Measurements from ENCODE around the gene IGDCC3. TPM values are rescaled to one million over a fixed set of nuclear protein-coding genes. Genes with fewer than 3 reads are reported as not detected.

IGDCC3 gene
- total and polyA plus RNA-seq, 2 of the 8 experiments (the other 6 are each of a cell fraction or from before 2014, with no cell fraction given): 26.8 to 45.7 TPM

DNA sequence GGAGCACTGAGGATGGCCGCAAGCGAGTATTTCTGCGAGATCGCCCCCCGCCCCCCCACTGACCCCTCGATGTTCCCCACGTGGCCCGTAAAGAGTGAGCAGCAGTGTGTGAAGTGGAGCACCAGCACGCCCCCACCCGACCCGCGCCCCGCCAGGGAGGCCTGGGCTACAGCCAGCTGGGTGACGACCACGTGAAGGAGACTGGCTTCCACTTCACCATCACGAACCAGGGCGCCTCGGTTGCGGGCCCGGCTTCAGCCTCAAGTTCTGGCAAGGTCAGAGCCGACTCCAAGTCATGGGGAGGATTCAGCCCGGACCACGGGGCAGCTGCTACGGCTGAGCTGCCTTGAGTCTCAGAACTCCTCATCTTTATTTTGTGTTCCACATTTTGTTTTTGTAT lies 75.7 kb downstream of the IGDCC3 start:
- Histone ChIP-seq H2BK15ac (ENCODE audit: low read length) (peak overlapping the region; percentile 81; the same call in 1 of the 2 replicates), H3K79me2 (ENCODE audit: control insufficient read depth in 1 of 2, insufficient read depth in 2 of 2, low read length in 2 of 2) (no peaks in the 10 kb centered on the region), H3K4ac (replicated peaks; ENCODE audit: insufficient read length, low read depth, low read length) (no peak overlapping the region), H3K14ac (ENCODE audit: insufficient read length) (no peak overlapping the region), H3K18ac (ENCODE audit: extremely low read depth, low read length) (no peak overlapping the region), H3K27me3 (replicated peaks in 1 of 4; ENCODE audit: control insufficient read depth in 3 of 4, extremely low read depth in 1 of 4, insufficient read depth in 3 of 4, low read length in 3 of 4) (no peaks in the 10 kb centered on the region), H2BK20ac (ENCODE audit: low read length) (no peak overlapping the region), H4K5ac (ENCODE audit: insufficient read length, low read depth, low read length) (no peak overlapping the region), H3K23me2 (ENCODE audit: low read depth, low read length) (0 out of 2 replicates have a peak, but pooled peaks cover 4% of the 10 kb centered on the region), H4K91ac (replicated peaks; ENCODE audit: insufficient read length, low read length) (no peak overlapping the region), H3K79me1 (ENCODE audit: low read depth, low read length) (no peaks in the 10 kb centered on the region), H4K8ac (ENCODE audit: extremely low read depth, insufficient read depth, low read length) (peak overlapping the region; percentile 71; the same call in 1 of the 2 replicates), H3K36me3 (ENCODE audit: control insufficient read depth in 2 of 4, insufficient read depth in 4 of 4, low read length in 3 of 4) (no peaks in the 10 kb centered on the region), H4K20me1 (replicated peaks in 1 of 2; ENCODE audit: control insufficient read depth in 1 of 2, insufficient read depth in 2 of 2, low read length in 2 of 2) (no peaks in the 10 kb centered on the region), H2AFZ (ENCODE audit: low read length) (no peak overlapping the region), H3K27ac (ENCODE audit: low read depth, low read length) (no peak overlapping the region), H3K4me2 (ENCODE audit: insufficient read depth in 1 of 2, low read depth in 2 of 2, low read length in 2 of 2) (no peak overlapping the region; a peak in 1 of 4 replicates), H2BK5ac (ENCODE audit: low read depth, low read length) (no peak overlapping the region), H3K9ac (replicated peaks in 1 of 4; ENCODE audit: extremely low read depth in 1 of 4, low read depth in 3 of 4, low read length in 3 of 4) (no peak overlapping the region), H3K4me1 (replicated peaks in 1 of 4; ENCODE audit: control insufficient read depth in 3 of 4, insufficient read depth in 4 of 4, low read length in 3 of 4) (peaks cover 0 to 4% (median 1%) of the 10 kb centered on the region in 4 experiments; a peak in 1 of 7 replicates), H3K9me3 (ENCODE audit: insufficient read depth in 2 of 2, low read depth in 1 of 2, low read length in 1 of 2) (peaks cover 0 to 2% of the 10 kb centered on the region in 2 experiments; a peak in 1 of 4 replicates), H3K56ac (replicated peaks; ENCODE audit: insufficient read length, low read depth, low read length) (no peak overlapping the region), H2AK5ac (ENCODE audit: low read depth, low read length) (no peak overlapping the region), H2BK12ac (ENCODE audit: low read depth, low read length) (no peak overlapping the region; the same call in 1 of the 2 replicates), H3K4me3 (ENCODE audit: extremely low read depth in 1 of 4, insufficient read depth in 2 of 4, low read depth in 3 of 4, low read length in 4 of 4) (no peak overlapping the region), H3K23ac (ENCODE audit: insufficient read length) (no peak overlapping the region), H2BK120ac (replicated peaks; ENCODE audit: low read depth, low read length) (no peak overlapping the region)
- TF ChIP-seq CBX5 (IDR thresholded peaks at IDR 0.05; ENCODE audit: low read depth, low read length) (no peak), JUN (IDR thresholded peaks at IDR 0.05; ENCODE audit: low read depth, low read length) (no peak), POU5F1 (IDR thresholded peaks at IDR 0.05; ENCODE audit: low read depth, low read length) (no peak)
- FAIRE-seq (no peak), DNase-seq (ENCODE audit: low read depth in 1 of 2, low spot score in 2 of 2) (no peak)
- CTCF ChIA-PET (ENCODE audit: partially characterized antibody): interaction anchor here (1.0 kb wide), 1 partner anchor 261 kb away, joined by 3 read pairs; no protein-coding TSS in a partner anchor
- POLR2A ChIA-PET (ENCODE audit: partially characterized antibody): interaction anchor here (1.0 to 8.3 kb wide), 8 partner anchors 7 to 115 kb away, joined by 3 to 123 read pairs (median 9); partner anchors contain the start of genes CLPX and PARP16
- 90% methylated on average over 24 of the region's 24 CpGs; no CpG with 5 or more reads in 1 of the 2 experiments for WGBS, 2 experiments (ENCODE audit: extremely low coverage in 1 of 2, insufficient coverage in 1 of 2, insufficient read length in 1 of 2, insufficient replicate concordance in 2 of 2, low coverage in 1 of 2, low lambda C conversion rate in 2 of 2, missing lambda C conversion rate in 1 of 2)

Data from H1 (cell line).